HG03460 (cell line): Measurements from ENCODE around the gene ANKRD39.
"Not testable (repeated sequence)": the region's sequence is repeated elsewhere in the genome, so short reads cannot be mapped to it uniquely, and the experiment has no call there.

Source experiments
- ATAC-seq: cut with Tn5 transposase; IDR thresholded peaks from one replicate; pipeline ENCODE4 v1.9.1; 2021; ENCODE audit not compliant: unreplicated experiment

The ANKRD39 gene

GRCh38 chr2:96857667-96858372 is at the start of gene ANKRD39:
ANKRD39 (minus strand) TSS chr2:96858016; CDS start chr2:96857987, 29 bp downstream.
- peak; percentile 88 for ATAC-seq

- ATAC-seq = no peak
These were observed 48.9 kb upstream of the ANKRD39 start for GRCh38 chr2:96906729-96907114.

GRCh38 chr2:96903815-96904214 is 46.0 kb upstream of the ANKRD39 start:
- ATAC-seq = no peak

GRCh38 chr2:96903318-96903717 is 45.5 kb upstream of the ANKRD39 start:
- no peak for ATAC-seq

GRCh38 chr2:96900237-96900636 is 42.4 kb upstream of the ANKRD39 start:
- ATAC-seq = no peak

GRCh38 chr2:96899413-96899741 is 41.6 kb upstream of the ANKRD39 start:
- no peak for ATAC-seq

GRCh38 chr2:96898641-96899412 is 41.0 kb upstream of the ANKRD39 start:
- ATAC-seq = no peak

- no peak for ATAC-seq
These were observed 40.3 kb upstream of the ANKRD39 start for GRCh38 chr2:96898135-96898505.

GRCh38 chr2:96897491-96898134 is 39.8 kb upstream of the ANKRD39 start:
- ATAC-seq = no peak

GRCh38 chr2:96895746-96896651 is 38.2 kb upstream of the ANKRD39 start:
- ATAC-seq = no peak

GRCh38 chr2:96895032-96895745 is 37.4 kb upstream of the ANKRD39 start:
- ATAC-seq = no peak

GRCh38 chr2:96894151-96894531 is 36.3 kb upstream of the ANKRD39 start:
- no peak for ATAC-seq

GRCh38 chr2:96893289-96894150 is 35.7 kb upstream of the ANKRD39 start:
- ATAC-seq = no peak

GRCh38 chr2:96891591-96892333 is 33.9 kb upstream of the ANKRD39 start:
- ATAC-seq = no peak

GRCh38 chr2:96890726-96891385 is 33.0 kb upstream of the ANKRD39 start:
- ATAC-seq = no peak

- ATAC-seq = no peak
These were observed 32.4 kb upstream of the ANKRD39 start for GRCh38 chr2:96890252-96890651.

- not testable (repeated sequence) for ATAC-seq
These were observed 31.7 kb upstream of the ANKRD39 start for GRCh38 chr2:96889502-96889901.
